ENCODE data around the gene SPRY2.

- TF ChIP-seq CTCF (conservative IDR thresholded peaks at IDR 0.05 in 1 of 2, IDR thresholded peaks at IDR 0.05 in 1 of 2; ENCODE audit: extremely low read depth in 1 of 2, insufficient read depth in 1 of 2, low read depth in 1 of 2, low read length in 2 of 2) (no peak), EZH2 (IDR thresholded peaks at IDR 0.05; ENCODE audit: borderline replicate concordance, low read length) (no peak)
Observed at GRCh38 chr13:80312967-80313366, 28.0 kb downstream of the SPRY2 start.
